NCI-H1105 treated with DMSO at 0.1 percent for 48 hours (cell line): Measurements from ENCODE around the gene RABL2B.

Source experiments
- DNase-seq: peaks from one replicate; lab custom pipeline; 2025; lab: John Stamatoyannopoulos, UW

RABL2B gene

GRCh38 chr22:50738649-50739227 lies 44.7 kb downstream of the RABL2B start:
- DNase-seq, result no peak

DNA sequence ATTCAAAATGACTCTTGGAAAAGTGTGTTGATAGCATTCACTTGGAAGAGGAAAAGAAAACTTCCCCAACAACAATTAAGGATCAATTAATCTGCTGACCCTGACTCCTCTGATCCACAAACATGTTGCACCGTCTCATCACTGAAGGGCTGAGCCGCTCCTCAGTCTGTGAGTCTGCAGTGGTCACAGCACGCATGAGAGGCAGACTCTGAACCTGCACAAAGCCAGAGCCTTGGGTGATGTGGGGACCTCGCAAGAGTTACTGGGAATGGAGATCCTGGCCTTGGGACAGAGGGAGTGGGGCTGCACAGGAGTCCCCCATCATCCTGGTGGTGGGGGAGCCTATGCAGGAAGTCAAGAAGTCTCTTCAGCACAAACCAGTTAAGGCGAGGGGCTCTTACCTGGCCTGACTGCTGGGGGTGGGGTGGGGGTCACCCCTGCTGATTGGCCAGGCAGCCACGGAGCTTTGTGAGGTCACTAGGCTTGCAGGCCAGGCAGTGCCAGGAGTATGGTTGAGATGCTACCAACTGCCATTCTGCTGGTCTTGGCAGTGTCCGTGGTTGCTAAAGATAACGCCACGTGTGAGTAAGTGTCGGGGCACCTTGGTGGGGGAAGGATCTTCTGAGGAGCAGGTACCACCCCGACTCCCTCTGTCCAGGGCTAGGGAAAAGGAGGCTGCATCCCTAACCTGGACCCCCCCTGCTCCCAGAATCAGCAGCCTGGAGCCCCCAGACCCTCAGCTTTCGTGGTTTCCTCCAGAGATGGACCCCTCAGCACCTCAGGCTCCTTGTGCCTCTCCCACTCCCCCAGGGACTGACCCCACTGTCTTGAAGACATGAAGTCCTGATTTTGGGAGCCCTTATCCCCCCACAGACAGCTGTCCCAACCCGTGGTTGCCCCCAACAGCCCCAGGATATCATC lies 45.4 kb downstream of the RABL2B start, which contains the start of gene ACR:
ACR (plus strand) TSS at position 477 of the 921 bp plus-strand sequence; CDS start at position 509, 32 bp downstream.
- no peak for DNase-seq

- no peak for DNase-seq
Observed at GRCh38 chr22:50735739-50736030, 47.8 kb downstream of the RABL2B start.

DNA sequence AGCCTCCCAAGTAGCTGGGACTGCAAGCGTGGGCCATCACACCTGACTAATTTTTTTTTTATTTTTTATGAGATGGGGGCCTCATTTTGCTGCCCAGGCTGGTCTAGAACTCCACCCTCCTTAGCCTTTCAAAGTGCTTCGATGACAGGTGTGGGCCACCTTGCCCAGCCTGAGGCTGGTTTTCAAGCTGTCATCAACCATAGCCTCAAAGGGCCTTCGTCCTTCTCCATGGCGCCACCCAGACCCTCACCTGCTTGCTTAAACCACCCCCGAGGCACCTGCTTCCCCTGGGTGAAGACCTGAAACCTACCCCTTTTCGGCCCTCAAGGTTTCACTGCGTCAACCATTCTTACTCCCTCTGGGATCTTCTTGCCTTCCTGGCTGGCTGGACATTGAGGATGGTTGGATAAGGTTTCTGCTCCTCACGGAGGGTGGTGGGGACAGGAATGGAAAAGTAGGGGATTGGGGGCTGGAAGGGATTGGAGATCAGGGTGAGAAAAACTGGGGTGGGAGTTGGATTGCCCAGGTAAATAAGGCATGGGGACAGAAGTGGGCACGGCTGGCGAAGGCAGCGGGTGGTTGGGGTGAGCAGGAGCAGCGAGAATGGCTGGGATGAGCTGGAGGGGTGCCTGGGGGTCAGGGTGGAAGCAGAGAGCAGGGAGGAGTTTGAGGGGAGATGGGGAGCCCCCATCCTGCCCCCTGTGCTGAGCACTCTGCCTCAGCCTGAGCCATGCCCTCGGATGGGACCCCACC lies 48.3 kb downstream of the RABL2B start:
- no peak for DNase-seq

DNA sequence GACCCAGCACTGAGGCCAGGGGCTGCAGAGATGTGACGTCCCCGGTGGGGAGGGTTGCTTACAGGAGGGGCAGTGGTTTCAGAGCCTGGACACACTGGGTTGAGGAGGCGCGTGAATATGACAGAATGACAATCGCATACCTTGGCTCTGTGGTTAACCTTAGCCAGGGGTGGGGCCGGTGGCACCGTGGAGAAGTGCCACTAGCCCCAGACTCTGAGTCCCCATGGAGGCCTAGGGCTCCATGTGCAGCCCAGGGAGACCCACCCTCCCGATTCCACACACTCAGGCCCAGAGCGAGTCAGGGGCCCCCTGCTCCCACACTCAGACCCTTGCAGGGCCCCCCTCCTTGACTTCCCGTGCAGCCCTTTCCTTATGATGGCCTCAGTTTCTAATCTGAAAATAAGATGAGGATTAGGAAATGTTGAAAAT lies 49.1 kb downstream of the RABL2B start:
- DNase-seq, result no peak

DNA sequence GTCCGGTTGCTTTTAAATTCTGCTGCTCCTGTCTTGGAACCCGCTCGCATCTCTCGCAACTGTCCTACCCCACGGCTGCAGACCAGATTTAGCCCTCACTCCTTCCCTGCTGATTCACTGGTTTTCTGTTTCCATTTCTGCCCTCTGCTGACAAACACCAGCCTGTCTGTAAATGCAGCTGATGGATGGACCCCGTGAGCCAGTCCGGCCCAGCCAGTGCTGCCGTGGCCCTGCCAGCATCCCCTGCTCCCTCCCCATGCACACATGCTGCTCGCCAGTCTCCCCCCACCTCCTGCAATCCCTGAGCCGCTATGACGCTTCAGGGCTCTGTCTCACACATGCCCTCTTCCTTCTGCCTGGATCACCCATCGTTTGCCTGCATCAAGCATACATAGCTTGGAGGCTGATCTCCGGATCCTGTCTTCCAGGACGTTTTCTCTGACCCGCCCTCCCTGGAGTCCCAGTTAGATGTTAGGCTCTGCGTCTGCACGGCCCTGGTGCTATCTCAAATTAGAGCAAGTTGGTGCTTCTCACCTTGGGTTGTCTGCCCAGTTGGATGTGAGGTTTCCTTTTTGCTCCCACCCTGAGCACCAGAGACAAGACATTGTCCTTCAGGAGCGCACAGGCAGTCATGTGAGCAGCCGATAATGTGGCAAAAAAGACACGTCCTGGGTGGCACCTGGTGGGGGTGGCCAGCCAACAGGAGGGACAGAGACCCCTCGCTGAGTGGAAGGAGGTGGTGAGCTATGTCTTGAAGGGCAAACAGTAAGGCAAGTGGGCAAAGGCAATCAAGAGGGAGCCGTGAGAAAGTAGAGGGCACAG lies 49.7 kb downstream of the RABL2B start:
- DNase-seq, result no peak

DNA sequence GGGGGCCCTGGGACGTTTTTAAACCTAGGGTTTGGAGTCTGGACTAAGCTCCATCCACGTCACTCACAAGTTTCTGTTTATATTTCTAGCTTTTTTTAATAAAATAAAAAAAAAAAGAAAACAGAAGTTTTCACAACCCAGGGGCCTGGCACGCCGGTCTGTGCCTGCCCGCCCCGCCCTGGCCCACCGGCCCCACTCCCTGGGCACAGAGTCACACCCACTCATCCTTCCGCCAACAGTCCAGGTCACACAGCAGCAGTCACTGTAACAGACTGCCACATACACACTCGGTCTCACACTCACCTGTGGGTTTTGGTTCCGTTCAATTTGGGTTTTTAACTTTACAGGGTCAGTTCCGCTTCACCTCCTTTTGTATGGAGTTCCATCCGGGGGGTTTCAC lies 50.8 kb downstream of the RABL2B start:
- DNase-seq, result no peak

- DNase-seq, result no peak
Observed at GRCh38 chr22:50731811-50732624, 51.4 kb downstream of the RABL2B start.

DNA sequence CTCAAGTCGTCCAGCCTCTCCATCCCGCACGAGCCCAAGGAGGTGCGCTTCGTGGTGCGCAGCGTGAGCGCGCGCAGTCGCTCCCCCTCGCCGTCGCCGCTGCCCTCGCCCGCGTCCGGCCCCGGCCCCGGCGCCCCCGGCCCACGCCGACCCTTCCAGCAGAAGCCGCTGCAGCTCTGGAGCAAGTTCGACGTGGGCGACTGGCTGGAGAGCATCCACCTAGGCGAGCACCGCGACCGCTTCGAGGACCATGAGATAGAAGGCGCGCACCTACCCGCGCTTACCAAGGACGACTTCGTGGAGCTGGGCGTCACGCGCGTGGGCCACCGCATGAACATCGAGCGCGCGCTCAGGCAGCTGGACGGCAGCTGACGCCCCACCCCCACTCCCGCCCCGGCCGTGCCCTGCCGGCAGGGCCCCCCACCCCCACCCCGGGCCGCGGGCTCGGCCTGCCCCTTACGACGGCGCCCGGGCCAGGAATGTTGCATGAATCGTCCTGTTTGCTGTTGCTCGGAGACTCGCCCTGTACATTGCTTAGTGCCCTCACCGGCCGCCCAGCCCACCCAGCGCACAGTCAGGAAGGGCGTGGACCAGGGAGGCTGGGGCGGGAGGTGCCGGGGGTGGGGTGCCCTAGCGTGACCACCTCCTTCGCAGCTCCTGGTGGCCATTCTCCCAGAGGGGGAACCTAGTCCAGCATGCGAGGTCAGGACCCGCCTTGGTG lies 52.3 kb downstream of the RABL2B start:
- DNase-seq, result no peak

- DNase-seq, result no peak
Observed at GRCh38 chr22:50730013-50730891, 53.2 kb downstream of the RABL2B start.

- DNase-seq, result peak; percentile 21
Observed at GRCh38 chr22:50729391-50730012, 53.9 kb downstream of the RABL2B start.

DNA sequence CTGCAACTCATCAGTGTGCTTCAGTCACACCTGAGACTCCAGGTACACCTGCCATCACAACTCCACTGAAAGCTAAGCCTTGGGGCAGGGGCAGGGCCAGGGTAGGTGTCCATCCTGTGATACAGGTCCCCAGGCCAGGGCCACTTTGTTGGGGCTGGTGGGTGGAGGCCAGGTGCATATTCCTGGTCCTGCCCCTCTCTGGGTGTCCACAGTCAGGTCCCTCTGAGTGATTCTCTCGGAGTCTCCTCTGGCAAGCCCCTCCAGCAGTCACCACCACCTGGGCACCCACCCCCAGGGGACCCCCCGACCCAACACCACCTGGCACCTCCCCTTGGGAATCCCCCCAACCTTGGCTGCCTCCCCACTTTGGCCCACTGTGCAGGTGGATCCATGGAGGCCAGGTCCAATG lies 54.9 kb downstream of the RABL2B start:
- DNase-seq, result no peak

DNA sequence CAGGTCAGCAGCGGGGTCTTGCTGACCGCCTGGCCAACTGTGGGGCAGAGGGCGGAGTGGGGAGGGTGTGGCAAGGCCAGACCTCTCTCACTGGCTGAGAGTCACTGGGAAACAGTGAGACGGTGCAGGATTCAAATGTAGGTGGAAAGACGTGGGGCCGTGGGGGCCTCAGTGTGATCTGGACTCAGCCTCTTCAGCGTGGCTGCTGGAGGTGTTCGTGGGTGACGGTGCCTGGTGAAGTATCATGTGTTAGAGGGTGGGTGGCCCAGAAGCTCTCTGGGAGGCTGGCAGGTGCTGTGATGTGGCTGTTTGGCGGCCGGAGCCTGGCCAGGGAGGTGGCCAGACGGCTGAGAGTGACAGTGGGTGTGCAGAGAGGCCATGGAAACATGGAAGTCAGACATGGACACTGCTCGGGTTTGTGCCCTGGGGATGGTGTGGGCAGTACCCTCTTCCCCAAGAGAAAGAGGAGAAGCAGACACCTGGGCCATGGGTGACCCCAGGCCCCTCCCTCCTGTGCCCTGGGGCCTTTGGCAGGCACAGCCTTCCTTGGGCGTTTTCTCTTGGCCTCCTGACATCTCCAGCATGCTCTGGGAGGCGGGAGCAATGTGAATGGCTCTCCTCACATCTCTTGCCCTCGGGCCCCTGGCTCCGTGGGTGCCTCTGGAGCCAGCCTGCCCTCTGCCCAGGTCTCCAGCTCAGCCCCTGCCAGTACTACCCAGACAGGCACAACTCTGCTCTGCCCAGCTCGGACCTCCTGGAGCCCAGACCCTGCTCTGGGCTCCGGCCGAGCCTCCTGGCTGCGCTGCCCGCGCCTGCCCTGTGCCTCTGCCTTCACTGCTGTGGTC lies 55.5 kb downstream of the RABL2B start:
- DNase-seq, result no peak

GRCh38 chr22:50726643-50727340 lies 56.6 kb downstream of the RABL2B start:
- DNase-seq, result no peak

GRCh38 chr22:50725597-50725996 lies 57.8 kb downstream of the RABL2B start:
- DNase-seq, result no peak

DNA sequence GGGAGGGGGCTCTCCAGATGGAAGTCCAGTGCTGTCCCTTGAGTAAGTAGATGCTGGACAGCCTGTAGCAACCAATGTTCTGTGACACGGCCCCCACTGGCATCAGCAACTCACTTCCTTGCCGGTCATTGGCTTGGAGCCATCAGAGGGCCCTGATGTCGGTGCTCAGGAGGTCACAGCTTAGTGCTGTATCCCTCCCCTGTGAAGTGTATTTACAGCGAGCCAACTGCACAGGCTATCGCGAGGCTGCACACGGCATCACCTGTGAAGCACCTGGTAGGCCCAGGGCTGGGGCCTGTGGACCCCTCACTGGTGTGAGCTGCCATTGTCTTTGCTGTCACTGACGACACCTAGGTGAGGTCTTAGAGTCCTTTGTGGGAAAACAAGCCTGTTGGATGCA lies 58.8 kb downstream of the RABL2B start:
- DNase-seq, result no peak

DNA sequence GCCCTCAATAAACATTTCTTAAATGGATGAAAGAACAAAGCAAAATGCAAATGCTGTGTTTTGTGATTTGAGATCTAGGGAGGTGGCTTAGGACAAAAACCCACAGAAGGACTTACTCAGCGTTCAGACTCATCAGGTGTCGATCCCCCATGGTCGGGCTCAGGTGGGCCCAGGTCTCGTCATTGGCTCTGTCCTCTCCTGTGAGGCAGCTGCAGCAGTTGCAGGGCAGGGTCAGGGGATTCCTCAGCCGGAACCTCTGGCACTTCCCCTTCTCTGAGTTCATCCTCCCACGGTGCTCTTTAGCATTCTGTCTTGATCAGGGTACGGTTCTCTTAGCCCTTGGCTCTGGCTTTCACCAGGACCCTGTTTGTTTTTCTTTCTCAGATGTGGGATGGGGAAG lies 59.4 kb downstream of the RABL2B start:
- DNase-seq, result no peak
